Neutrophil (primary cell): ENCODE measurements around the gene NCDN.

Experiments
- H3K27ac ChIP-seq: fragments of 200-600 bp; sonication (generic); 2 replicates; pipeline ENCODE4 v1.5.1; 2016; ENCODE audit warnings: mild to moderate bottlenecking, moderate library complexity
- H3K27me3 ChIP-seq: fragments of 200-600 bp; sonication (generic); 2 replicates; pipeline ENCODE4 v1.6.0; 2016; ENCODE audit warnings: mild to moderate bottlenecking
- H3K36me3 ChIP-seq: fragments of 200-600 bp; sonication (generic); 2 replicates; pipeline ENCODE4 v1.5.1; 2017
- H3K4me1 ChIP-seq, 2 experiments: fragments of 200-600 bp in 1 of 2; sonication (generic) in 1 of 2; 1 replicate in 1 of 2; 2 replicates in 1 of 2; pipeline versions ENCODE4 v1.5.1 to v1.6.1; 2013 to 2016; ENCODE audit warnings: low read depth in 1 of 2, low read length in 1 of 2, mild to moderate bottlenecking in 1 of 2, moderate library complexity in 1 of 2; ENCODE audit not compliant: control insufficient read depth in 1 of 2, insufficient read depth in 1 of 2
- H3K4me3 ChIP-seq, 2 experiments: fragments of 200-600 bp in 1 of 2; sonication (generic) in 1 of 2; 1 replicate in 1 of 2; 2 replicates in 1 of 2; pipeline ENCODE4 v1.5.1; 2013 to 2016; ENCODE audit warnings: low read depth in 1 of 2, low read length in 1 of 2, mild to moderate bottlenecking in 1 of 2, moderate library complexity in 1 of 2
- H3K9me3 ChIP-seq: fragments of 200-600 bp; sonication (generic); 2 replicates; pipeline ENCODE4 v1.5.1; 2016
- CTCF ChIP-seq: fragments of 200-600 bp; sonication (generic); IDR thresholded peaks from 2 replicates; pipeline ENCODE4 v1.5.1; 2016; ENCODE audit warnings: antibody characterized with exemption

Gene NCDN

GRCh38 chr1:35561972-35562680, 4.5 kb downstream of the NCDN start:
- H3K27ac ChIP-seq, result no peak overlapping the region
- no peak overlapping the region for H3K4me3 ChIP-seq
- H3K4me1 ChIP-seq, result peaks cover 44 to 54% of the 10 kb centered on the region in 2 experiments
- no peak for TF ChIP-seq CTCF
- H3K9me3 ChIP-seq, result no peaks in the 10 kb centered on the region
- H3K36me3 ChIP-seq, result no peaks in the 10 kb centered on the region
- no peaks in the 10 kb centered on the region for H3K27me3 ChIP-seq

- peaks cover 38 to 48% of the 10 kb centered on the region in 2 experiments for H3K4me1 ChIP-seq
- no peak for TF ChIP-seq CTCF
- no peak overlapping the region for H3K4me3 ChIP-seq
- no peak overlapping the region for H3K27ac ChIP-seq
- H3K36me3 ChIP-seq, result no peaks in the 10 kb centered on the region
- H3K9me3 ChIP-seq, result no peaks in the 10 kb centered on the region
- H3K27me3 ChIP-seq, result no peaks in the 10 kb centered on the region
Measured at GRCh38 chr1:35563166-35563565, 5.6 kb downstream of the NCDN start.

- TF ChIP-seq CTCF, result peak; percentile 80
- H3K4me1 ChIP-seq, result peaks cover 27 to 38% of the 10 kb centered on the region in 2 experiments
- no peaks in the 10 kb centered on the region for H3K9me3 ChIP-seq
- H3K27ac ChIP-seq, result peak overlapping the region; percentile 44
- no peaks in the 10 kb centered on the region for H3K36me3 ChIP-seq
- H3K4me3 ChIP-seq, result no peak overlapping the region
- H3K27me3 ChIP-seq, result no peaks in the 10 kb centered on the region
Measured at GRCh38 chr1:35564037-35564883, 6.7 kb downstream of the NCDN start.

- peaks cover 24 to 29% of the 10 kb centered on the region in 2 experiments for H3K4me1 ChIP-seq
- H3K27ac ChIP-seq, result peak overlapping the region; percentile 44
- TF ChIP-seq CTCF, result no peak
- no peaks in the 10 kb centered on the region for H3K9me3 ChIP-seq
- H3K36me3 ChIP-seq, result no peaks in the 10 kb centered on the region
- no peaks in the 10 kb centered on the region for H3K27me3 ChIP-seq
- no peak overlapping the region for H3K4me3 ChIP-seq
Measured at GRCh38 chr1:35564884-35565741, 7.5 kb downstream of the NCDN start.

- TF ChIP-seq CTCF, result no peak
- H3K36me3 ChIP-seq, result no peaks in the 10 kb centered on the region
- H3K4me1 ChIP-seq, result peaks cover 24 to 27% of the 10 kb centered on the region in 2 experiments
Measured at GRCh38 chr1:35565742-35566133, 8.1 kb downstream of the NCDN start.

More at GRCh38 chr1:35565742-35566133, 8.1 kb downstream of the NCDN start:
- Histone ChIP-seq H3K27ac (no peak overlapping the region), H3K9me3 (no peaks in the 10 kb centered on the region), H3K4me3 (no peak overlapping the region), H3K27me3 (no peaks in the 10 kb centered on the region)
